Tibial artery (tissue), 4 donors: ENCODE measurements around the gene GTPBP6.

Experiments used
- DNase-seq, 2 donors: peaks; one replicate each; pipeline ENCODE4 v3.0.0-alpha.2; 2019
- H3K27ac ChIP-seq, 2 donors: fragments of 200-600 bp; sonication (generic) in 1 of 2; 1 replicate in 1 of 2; 2 replicates in 1 of 2; pipeline ENCODE4 v1.5.1; 2018 to 2019; ENCODE audit warnings: mild to moderate bottlenecking in 1 of 2
- H3K27me3 ChIP-seq, 2 donors: fragments of 200-600 bp; sonication (generic) in 1 of 2; one replicate each; pipeline versions ENCODE4 v1.5.1 to v1.6.0; 2016 to 2019
- H3K36me3 ChIP-seq, 3 donors: fragments of 200-600 bp; sonication (generic) in 2 of 3; one replicate each; pipeline ENCODE4 v1.5.1; 2016 to 2019; ENCODE audit warnings: mild to moderate bottlenecking in 2 of 3
- H3K4me1 ChIP-seq, 4 donors: fragments of 200-600 bp; sonication (generic) in 2 of 4; 1 replicate in 3 of 4; 2 replicates in 1 of 4; pipeline ENCODE4 v1.5.1; 2016 to 2019
- H3K4me3 ChIP-seq, 2 donors: fragments of 200-600 bp; sonication (generic) in 1 of 2; 1 replicate in 1 of 2; 2 replicates in 1 of 2; pipeline ENCODE4 v1.5.1; 2018 to 2019; ENCODE audit warnings: mild to moderate bottlenecking in 2 of 2
- H3K9me3 ChIP-seq, 3 donors: fragments of 200-600 bp; sonication (generic) in 1 of 3; one replicate each; pipeline ENCODE4 v1.5.1; 2016 to 2019
- intact Hi-C: fragments of 100-400 bp; cut with DNase I; formaldehyde crosslinking; loops from one replicate; pipeline ENCODE4 v1.15.0; 2023; ENCODE audit warnings: low total_unique reads
- TF ChIP-seq, protein P1 (sequence below), 2 experiments: fragments of 200-600 bp in 1 of 2; fragments of 450-650 bp in 1 of 2; IDR thresholded peaks; one replicate each; pipeline ENCODE4 v1.5.1; 2017 to 2019; ENCODE audit warnings: antibody characterized with exemption in 2 of 2, mild to moderate bottlenecking in 1 of 2, moderate library complexity in 1 of 2

Gene GTPBP6

GRCh38 chrX:334971-335757 is 16.6 kb upstream of the GTPBP6 start:
- no peak for DNase-seq
- H3K27ac ChIP-seq = no peak overlapping the region
- H3K36me3 ChIP-seq = peaks cover 0 to 55% (median 25%) of the 10 kb centered on the region in 3 donors
- intact Hi-C loops = no loop called here
- H3K4me1 ChIP-seq = peaks cover 0 to 13% (median 12%) of the 10 kb centered on the region in 4 donors
- TF ChIP-seq, protein P1, sequence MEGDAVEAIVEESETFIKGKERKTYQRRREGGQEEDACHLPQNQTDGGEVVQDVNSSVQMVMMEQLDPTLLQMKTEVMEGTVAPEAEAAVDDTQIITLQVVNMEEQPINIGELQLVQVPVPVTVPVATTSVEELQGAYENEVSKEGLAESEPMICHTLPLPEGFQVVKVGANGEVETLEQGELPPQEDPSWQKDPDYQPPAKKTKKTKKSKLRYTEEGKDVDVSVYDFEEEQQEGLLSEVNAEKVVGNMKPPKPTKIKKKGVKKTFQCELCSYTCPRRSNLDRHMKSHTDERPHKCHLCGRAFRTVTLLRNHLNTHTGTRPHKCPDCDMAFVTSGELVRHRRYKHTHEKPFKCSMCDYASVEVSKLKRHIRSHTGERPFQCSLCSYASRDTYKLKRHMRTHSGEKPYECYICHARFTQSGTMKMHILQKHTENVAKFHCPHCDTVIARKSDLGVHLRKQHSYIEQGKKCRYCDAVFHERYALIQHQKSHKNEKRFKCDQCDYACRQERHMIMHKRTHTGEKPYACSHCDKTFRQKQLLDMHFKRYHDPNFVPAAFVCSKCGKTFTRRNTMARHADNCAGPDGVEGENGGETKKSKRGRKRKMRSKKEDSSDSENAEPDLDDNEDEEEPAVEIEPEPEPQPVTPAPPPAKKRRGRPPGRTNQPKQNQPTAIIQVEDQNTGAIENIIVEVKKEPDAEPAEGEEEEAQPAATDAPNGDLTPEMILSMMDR (IDR thresholded peaks at IDR 0.05) = no peak
- H3K27me3 ChIP-seq = peaks cover 0 to 22% of the 10 kb centered on the region in 2 donors
- no peak overlapping the region for H3K4me3 ChIP-seq
- no peaks in the 10 kb centered on the region for H3K9me3 ChIP-seq

DNA sequence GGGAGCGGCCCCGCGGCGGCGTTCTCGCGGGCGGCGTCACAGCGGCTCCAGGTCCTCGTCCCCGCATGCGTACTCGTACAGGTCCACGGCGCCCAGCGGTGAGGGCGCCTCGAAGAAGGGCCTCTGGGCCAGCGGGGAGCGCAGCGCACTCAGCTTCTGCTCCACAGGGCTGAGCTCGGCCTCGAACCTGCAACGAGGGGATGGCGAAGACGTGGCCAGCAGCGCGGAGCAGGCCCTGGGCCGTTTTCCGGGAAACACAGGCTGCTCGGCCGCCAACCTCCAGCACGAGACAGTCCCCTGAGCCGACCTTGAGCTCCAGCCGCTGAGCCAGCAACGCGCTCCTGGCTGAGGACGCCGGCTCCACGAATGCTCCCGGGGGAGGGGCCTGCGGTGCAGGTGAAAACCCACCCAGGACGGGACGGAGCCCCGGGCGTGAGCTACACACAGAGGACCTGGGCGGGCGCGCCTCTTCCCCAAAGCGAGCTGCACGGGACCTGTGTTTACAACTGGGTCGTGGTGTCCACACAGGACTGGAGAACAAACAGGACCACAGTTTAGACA is 15.8 kb upstream of the GTPBP6 start:
- H3K36me3 ChIP-seq = peaks cover 0 to 55% (median 25%) of the 10 kb centered on the region in 3 donors
- H3K27me3 ChIP-seq = peaks cover 0 to 25% of the 10 kb centered on the region in 2 donors
- TF ChIP-seq, protein P1 (IDR thresholded peaks at IDR 0.05) = no peak
- intact Hi-C loops = no loop called here
- H3K4me3 ChIP-seq = no peak overlapping the region
- peaks cover 0 to 13% (median 12%) of the 10 kb centered on the region in 4 donors for H3K4me1 ChIP-seq
- DNase-seq = no peak
- no peak overlapping the region for H3K27ac ChIP-seq
- H3K9me3 ChIP-seq = no peaks in the 10 kb centered on the region

DNA sequence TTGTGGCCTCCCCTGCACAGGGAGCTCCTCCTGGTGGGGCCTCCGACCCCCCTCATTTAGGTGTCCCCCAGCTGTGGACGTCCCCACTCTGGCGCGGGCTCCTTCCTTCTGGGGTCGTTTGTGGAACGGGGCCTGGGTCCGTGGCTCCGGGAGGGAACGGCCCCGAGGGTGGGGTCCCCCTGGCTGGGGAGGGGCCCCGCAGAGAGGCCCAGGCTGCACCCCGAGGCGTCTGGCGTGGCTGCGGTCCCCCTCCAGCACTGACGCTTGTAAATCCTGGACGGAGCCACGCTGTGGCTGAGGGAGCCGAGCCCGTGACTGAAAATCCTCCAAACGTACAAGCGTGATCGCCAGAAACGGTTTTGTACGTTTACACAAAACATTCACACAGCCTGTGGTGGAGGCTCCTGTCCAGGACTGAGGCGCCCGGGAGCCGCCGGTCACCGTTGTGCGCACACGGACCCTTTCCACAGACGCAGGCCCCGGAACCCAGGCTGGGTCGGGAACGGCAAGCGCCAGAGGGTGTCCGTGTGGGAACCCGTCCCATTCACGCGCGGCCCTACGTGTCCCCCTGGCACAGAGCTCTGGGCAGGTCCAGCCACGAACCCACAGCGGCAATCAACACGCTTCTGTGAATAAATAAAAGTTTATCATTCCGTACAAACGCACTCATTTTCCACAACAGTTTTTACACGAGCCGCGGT is 15.2 kb upstream of the GTPBP6 start:
- no peak for DNase-seq
- no peaks in the 10 kb centered on the region for H3K9me3 ChIP-seq
- intact Hi-C loops = no loop called here
- peaks cover 0 to 52% (median 21%) of the 10 kb centered on the region in 3 donors for H3K36me3 ChIP-seq
- TF ChIP-seq, protein P1 (IDR thresholded peaks at IDR 0.05) = no peak
- H3K4me3 ChIP-seq = no peak overlapping the region
- peaks cover 0 to 25% of the 10 kb centered on the region in 2 donors for H3K27me3 ChIP-seq
- peaks cover 0 to 13% (median 12%) of the 10 kb centered on the region in 4 donors for H3K4me1 ChIP-seq
- no peak overlapping the region for H3K27ac ChIP-seq

GRCh38 chrX:332916-333610 is 14.5 kb upstream of the GTPBP6 start:
- peaks cover 0 to 45% (median 18%) of the 10 kb centered on the region in 3 donors for H3K36me3 ChIP-seq

GRCh38 chrX:332496-332860 is 13.9 kb upstream of the GTPBP6 start:
- H3K4me3 ChIP-seq = no peak overlapping the region
- TF ChIP-seq, protein P1 (IDR thresholded peaks at IDR 0.05) = no peak
- no peak overlapping the region for H3K27ac ChIP-seq
- H3K27me3 ChIP-seq = peaks cover 0 to 29% of the 10 kb centered on the region in 2 donors
- H3K9me3 ChIP-seq = no peaks in the 10 kb centered on the region
- intact Hi-C loops = no loop called here
- peaks cover 0 to 39% (median 18%) of the 10 kb centered on the region in 3 donors for H3K36me3 ChIP-seq
- peaks cover 0 to 13% (median 12%) of the 10 kb centered on the region in 4 donors for H3K4me1 ChIP-seq
- DNase-seq = no peak

More at GRCh38 chrX:332916-333610, 14.5 kb upstream of the GTPBP6 start:
- peaks cover 0 to 25% of the 10 kb centered on the region in 2 donors for H3K27me3 ChIP-seq
- H3K9me3 ChIP-seq = no peaks in the 10 kb centered on the region
- H3K27ac ChIP-seq = no peak overlapping the region
- TF ChIP-seq, protein P1 (IDR thresholded peaks at IDR 0.05) = no peak
- no peak for DNase-seq
- intact Hi-C loops = no loop called here
- peaks cover 0 to 13% (median 12%) of the 10 kb centered on the region in 4 donors for H3K4me1 ChIP-seq
- H3K4me3 ChIP-seq = no peak overlapping the region
